Measurements from ENCODE around the gene DHCR7.
"Not testable (repeated sequence)": the region's sequence is repeated elsewhere in the genome, so short reads cannot be mapped to it uniquely, and the experiment has no call there.

DHCR7 gene

DNA sequence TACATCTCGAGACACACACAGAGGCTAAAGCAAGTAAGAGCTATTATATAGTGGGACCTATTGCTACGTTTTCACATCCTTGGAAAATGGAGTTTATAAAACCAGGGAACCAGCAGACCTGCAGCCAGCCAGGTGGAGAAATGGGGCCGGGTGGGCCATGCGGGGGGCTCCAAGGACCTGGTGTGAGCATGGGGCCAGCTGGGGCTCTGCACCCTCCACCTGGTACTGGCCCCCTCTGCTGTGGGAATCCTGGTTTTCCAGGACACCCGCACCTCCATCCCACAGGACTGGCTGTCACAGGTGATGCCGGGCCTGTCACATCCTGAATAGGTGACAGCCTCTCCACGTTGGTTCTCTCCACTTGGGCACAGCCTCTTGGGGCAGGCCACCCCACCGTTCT is 11.3 kb downstream of the DHCR7 start:
- DNase-seq = no peak

DNA sequence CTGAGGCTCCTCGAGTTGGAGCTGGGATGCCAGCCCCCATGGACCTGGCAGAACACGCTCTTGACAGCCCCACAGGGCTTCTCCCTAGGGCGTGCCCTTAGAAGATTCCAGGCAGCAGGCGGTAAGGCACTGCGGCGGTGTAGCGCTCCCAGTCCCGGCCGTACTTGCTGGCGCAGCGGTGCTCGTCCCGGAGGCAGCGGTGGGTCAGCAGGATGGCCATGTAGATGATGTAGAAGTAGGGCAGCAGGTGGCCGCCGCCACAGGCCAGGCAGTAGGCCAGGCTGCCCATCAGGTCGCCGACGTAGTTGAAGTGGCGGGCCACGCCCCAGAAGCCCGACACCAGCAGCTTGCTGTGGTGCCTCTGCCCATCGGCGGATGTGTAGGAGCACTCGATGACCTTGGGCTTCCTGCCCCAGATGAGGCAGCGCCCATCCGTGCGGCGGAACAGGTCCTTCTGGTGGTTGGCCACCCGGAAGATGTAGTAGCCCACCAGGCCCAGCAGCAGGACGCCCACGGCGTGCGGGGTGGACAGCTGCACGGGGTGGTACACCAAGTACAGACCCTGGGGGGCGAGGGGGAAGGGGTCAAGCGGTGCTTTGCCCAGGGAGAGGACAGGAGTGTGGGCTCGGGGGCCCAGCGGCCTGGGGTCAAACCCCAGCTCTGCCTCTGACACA is 12.8 kb downstream of the DHCR7 start:
- no peak for DNase-seq

DNA sequence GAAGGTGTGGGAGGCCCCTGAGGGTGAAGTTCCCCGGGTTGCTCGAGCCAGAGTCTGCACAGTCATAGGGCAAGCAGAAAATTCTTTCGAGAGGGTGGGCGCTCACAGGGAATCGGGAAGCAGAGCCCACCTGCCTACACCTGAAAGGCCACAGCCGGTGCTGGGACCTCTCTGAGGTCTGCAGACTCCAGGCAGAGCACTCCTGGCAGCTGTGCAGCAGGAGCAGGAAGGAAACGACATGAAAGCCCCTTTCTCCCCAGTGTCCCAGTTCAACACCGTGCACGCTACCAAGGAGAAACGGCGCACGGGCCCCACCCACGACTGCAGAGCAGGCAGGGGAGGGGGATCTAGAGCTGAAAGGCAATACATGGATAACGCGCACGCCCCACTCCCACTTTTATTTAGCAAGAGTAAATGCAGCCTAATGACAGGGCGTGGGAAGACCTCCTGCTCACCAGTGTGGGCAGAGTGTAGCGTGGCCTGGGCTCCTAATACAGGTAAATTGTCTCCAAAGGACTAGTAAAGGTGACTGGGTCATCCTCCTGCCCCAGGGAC is 13.5 kb downstream of the DHCR7 start:
- DNase-seq = no peak

DNA sequence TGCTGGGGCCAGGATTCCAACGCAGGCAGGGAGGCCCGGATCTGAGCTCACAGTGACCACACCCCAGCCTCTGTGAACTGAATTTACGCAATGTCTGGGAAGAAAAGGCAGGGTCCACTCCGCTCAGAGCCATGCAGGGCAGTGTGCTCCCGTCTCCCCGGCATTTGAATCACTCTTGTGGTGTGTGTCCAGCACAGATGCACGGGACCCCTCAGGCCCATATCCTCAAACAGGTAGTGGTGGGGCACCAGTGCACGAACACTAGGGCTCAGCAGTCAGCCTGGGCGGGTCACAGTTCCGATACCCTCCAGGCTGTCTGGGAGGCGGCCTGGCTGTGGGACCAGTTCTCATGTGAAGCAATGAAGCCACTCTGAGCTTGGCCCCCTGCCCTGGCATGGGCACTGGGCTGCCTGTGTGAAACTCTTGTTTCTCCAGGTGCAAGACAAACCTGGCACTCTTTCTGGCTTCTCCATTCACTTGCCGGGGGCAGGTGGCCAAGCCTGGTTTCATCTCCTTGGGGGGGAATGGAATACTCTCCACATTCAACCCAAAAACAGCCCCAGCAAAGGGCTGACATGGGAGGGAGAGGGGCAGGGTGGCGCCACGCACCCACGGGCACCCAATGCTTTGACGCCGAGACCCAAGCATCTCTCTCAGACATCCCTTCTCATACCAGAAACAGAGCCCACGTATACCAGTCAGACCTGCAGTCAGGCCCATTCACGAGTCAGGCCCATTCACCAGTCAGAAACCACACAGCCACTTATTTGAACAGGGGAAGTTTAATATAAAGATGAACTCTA is 14.3 kb downstream of the DHCR7 start:
- DNase-seq = no peak

DNA sequence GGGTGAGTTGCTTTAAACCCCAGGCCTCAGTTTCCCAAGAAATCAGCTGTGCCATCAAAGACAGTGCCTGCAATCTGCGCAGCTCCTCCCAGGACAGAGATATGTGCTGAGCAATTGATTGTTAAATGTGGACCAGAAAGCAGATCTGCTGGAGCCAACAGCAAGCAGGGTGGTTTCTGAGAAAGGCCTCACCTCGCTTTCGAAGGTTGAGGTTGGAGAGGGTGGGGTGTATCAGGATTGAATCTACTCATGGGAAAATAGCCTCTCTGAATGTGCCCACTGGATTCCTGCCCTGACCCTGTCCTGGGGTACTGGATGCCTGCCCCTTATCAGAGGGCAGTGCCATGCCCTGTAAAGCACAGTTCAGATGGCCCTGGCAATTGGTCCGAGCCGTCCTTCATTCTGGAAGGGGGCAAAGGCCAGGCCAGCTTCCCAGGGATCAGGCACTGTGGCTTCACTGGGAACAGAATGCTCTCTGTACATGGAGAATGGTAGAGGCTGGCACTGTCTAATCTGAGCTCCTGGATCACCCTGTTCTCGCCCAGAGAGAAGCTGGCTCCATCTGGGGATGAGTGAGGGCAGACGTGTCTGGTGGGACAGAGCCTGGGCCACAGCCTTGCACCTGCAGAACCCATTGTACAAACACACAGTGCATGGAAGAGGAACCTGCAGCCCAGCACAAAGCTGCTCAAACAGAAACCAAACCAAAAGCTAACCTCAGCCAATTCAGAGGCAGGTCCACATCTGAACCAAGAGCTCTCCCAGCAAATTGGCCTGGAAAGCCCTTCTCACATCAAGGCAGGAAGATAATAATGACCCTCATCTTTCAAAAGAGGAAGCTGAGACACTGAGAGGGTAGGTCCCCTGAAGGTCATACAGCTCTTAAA is 15.2 kb downstream of the DHCR7 start:
- DNase-seq = no peak

DNA sequence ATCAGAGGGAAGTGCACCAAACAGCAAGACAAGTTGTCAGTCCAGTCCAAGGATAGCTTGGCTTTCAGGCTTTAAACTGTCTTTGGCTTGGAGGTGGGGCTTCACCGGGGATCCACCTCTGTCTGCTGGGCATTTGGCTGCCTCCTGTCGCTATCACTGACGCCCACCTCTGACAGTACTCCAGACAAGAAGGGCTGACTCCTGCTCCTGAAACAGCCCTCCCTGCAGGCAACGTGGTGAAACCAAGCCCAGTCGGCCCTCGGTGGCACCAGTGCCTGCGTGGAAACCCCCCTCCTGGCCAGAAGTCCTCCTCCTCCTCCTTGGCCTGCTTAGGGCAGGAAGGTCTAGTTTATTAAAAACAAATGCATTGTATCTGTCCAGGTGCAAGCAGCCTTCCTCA is 16.9 kb downstream of the DHCR7 start:
- no peak for DNase-seq

DNA sequence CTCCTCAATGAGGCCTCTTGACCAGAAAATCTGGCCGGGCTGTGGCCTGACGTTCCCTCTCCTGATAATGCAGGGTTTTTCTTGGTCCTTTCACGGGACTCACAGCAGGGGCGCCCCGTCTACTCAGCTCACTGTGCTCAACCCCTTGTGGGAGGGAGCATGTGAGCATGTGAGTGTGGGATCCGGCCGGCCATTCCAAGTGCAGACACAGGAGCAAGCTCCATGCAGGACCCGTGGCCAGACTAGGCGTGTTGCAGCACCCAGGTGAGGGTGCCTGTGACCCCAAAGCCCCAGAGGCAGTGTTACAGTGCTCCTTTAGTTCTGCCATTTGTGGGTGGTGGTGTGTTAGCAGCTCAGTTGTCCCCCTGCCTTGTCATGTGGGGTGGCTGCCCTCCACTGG is 18.0 kb downstream of the DHCR7 start:
- no peak for DNase-seq

DNA sequence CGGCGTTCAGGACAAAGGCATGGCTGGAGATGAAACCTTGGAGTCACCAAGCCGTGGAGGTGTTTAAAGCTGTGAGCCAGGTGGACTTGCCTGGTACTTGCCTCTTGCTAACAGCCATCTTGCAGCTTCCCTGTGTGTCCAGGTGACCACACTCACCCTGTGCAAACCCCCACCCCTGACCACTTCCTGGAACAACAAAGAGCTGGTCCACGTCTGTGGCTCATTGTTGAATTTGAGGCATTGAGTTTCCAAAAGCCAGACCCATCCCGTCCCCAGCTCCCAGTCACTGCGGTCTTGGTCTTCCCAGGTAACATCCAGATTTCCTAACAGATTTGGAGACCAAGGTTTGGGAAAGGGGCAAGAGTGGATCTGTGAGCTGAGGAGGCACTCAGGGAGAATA is 18.5 kb downstream of the DHCR7 start:
- DNase-seq = no peak

DNA sequence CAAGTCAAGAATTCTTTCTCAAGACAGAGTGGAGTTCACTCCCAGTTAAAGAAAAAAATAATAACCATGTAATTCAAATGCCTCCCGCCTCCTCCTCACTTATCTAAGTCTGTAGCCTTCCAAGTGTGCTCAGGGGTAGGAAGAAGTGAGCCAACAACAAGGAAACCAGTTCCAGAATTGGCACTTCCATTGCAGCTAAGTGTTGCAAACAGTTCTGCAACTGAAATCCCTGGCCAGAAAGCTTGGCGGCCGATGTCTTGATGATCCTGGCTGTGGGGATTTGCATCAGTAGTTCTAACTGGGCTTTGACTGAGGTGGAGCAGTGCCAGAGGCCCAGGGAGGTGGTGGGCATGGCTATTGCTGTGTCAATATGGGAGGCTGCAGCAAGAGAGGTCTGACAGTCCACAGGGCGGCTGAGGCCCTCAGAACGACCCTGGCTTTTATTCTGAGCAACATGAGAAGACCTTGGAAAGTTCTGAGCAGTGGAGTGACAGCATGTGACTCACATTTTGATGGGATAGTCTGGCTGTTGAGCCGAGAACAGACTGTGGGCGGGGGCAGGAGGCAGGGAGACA is 19.2 kb downstream of the DHCR7 start:
- no peak for DNase-seq

DNA sequence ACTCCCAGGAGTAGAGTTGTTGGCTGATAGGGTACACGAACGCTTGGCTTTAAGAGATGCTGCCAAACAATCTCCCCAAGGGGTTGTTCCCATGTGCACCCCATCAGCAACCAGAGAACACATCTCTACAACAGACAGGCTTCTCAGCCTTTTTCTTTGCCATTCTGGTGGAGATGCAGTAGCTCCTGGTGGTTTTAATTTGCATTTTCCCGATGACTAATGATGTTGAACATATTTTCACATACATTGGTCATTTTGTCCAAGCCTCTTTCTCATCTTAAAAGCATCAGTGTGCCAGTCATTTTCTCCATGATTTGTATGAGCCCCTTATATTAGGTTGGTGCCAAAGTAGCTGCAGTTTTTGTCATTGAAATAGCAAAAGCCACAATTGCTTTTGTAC is 21.8 kb downstream of the DHCR7 start:
- peak; percentile 28 for DNase-seq

DNA sequence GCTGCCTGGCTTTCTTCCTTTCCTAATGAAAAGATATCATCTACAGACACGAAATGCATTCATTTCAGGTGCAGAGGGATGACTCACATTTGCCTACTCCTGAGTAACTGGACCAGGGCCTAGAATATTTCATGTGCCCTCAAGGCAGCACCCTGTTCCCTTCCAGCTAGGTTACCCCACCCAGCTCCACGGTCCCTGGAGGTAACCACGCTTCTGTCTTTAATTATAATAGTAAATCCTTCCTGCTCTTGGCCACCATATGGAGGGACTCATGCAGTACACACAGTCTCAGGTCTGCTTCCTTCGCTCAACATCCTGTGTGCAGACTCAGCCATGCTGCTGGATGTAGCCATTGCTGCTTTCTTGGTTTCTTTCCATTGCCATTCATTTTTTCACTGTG is 22.3 kb downstream of the DHCR7 start:
- no peak for DNase-seq

DNA sequence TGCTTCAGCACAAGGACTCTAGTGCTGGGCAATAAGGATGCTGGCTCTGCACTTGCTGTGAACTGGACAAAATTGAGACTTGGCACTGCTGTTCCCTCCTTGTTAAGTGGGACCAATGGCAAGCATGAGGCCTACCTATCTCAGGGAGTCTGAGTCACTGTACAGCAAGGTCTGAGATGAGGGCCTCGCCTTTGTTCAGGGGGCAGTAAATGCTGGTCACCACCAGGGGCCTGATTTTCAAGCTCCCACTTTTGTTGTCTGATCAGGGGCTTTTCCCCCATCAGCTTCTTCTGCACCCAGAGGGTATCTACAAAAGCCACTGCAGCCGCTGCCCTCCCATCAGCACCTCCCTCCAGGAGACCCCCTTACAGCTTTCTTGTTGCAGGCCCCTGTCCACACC is 22.8 kb downstream of the DHCR7 start:
- no peak for DNase-seq

DNA sequence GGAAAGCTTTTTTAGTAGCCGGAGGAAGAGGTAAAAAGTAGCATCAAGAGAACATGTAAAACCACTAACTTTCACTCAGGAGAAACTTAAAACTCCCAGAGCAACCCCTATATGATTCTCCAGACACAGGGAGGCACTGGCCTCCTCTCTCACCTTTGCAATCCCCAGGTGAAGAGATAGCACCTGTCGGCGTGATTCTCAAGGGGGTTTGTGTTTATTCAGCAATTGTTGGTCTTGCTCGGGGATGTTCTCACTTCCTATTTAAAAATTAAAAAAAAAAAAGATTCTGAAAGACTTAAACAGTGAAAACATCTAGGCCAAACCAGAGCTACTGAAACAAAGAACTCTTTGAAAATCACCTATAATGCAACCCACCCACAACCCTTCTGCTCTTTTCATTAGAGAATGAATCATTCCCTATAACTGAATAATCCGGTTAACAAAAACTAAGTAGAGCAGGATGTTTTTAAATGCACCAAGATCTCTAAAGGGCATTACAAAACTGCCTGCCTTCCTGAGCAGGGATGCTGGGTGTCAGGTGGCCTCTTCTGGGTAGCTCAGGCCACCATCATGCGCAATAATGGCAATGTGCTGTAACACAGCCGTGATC is 24.9 kb downstream of the DHCR7 start:
- DNase-seq = no peak

DNA sequence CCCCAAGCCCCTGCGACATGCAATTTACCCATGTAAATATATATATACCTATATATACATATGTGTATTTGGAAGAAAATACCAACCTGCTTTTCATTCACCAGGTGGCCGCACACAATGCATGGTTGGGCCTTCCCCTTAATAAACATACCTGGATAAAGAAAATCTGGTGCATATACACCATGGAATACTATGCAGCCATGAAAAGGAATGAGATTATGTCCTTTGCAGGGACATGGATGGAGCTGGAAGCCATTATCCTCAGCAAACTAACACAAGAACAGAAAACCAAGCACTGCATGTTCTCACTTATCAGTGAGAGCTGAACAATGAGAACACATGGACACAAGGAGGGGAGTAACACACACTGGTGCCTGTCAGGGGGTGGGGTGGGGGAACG is 25.9 kb downstream of the DHCR7 start:
- not testable (repeated sequence) for DNase-seq

DNA sequence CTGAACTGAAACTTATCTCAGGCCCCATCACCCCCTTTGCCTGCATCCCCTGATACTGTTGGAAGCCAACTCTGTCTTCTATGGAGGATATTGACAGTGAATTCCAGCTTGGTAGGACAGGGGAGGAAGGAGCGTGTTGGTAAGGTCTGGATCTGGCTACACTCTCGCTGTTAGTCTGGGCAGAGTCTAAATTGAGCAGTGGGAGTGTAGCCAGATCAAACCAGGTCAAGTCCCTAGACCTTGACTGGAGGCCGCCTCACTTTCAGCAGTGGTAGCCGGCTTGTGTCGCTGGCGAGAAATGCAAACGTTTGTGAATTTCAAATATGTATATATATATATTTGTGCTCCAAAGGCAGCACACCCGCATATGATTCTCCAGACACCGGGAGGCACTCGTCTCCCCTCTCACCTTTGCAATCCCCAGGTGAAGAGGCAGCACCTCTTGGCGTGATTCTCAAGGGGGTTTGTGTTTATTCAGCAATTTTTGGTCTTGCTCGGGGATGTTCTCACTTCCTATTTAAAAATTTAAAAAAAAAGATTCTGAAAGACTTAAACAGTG is 26.7 kb downstream of the DHCR7 start:
- DNase-seq = no peak

DNA sequence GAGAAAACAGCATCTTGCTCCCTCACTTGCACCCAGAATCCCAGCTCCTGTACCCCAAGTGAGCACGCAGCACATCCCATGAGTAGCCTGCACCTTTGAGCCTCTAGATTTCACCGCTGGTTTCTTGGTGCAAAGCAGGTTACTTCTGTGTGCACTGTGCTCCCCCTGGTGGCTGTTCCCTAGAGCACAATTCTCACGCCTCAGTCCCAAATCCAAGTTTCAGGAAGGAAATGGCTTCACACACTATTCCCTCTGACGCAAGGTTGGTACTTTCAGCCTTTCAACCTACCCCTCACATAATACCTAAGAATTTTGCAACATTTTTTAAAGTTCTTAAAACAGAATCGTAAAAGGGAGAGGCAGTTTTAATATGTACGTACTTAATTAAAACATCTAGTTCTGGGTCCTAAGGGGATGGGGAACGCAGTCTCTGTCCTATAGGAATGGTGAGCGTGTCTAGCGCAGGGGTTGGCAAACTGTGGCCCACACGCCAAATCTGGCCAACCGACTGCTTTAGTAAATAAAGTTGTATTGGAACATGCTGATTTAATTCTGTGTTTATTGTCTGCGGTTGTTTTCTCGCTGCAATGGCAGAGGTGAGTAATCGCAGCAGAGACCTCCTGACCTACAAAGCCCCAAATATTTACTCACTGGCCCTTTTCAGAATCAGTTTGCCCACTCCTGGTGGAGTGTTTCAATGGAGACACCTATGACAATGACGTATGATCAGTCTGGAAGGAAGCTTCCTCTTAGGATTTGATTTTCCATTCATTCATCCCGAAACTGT is 27.5 kb downstream of the DHCR7 start:
- peak; percentile 28 for DNase-seq

DNA sequence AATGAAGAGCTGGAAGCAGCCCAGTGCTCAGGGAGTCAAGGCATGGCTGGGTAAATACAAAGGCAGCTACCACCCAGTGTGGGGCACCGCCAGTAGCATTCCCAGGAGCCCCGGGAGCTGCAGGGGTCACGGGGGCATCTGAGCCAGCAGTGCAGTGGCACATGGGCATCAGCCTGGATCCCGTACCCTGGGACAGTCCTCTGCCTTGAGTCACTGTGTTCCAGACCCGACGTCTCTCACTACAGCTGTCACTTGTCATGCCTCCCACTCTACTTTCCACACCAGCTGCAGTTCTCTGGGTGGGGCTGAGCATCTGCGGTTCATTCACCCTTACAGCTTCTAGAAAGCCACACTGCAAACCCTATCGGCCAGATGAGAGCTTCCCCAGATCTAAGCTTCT is 29.6 kb downstream of the DHCR7 start:
- DNase-seq = no peak

DNA sequence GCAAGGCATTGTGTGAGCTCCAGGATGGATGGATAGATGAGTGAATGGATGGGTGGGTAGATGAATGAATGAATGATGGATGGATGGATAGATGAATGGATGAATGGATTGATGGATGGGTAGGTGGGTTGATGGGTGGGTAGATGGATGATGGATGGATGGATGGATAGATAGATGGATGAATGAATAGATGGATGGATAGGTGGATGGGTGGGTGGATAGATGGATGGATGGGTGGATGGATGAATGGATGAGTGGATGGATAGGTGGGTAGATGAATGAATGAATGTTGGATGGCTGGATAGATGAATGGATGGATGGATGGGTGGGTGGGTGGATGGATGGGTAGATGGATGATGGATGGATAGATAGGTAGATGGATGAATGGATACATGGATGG is 33.5 kb downstream of the DHCR7 start:
- no peak for DNase-seq

DNA sequence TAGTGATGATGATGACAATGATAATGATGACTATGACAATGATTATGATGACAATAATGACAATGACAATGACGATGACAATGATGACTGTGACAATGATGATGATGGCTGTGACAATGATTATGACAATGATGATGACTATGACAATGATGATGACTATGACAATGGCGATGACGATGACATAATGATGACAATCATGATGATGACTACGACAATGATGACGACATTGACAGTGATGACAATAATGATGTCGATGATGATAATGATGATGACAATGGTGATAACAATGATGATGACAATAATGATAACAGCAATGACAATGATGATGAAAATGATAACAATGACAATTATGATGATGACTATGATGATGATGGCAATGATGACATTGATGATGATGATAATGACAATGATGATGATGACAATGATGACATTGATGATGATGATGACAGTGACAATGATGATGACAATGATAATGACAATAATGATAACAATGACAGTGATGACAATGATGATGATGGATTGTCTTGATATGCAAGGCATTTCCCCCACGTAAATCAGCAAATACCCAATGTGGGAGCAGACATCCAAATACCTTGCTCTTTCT is 37.7 kb downstream of the DHCR7 start:
- no peak for DNase-seq

DNA sequence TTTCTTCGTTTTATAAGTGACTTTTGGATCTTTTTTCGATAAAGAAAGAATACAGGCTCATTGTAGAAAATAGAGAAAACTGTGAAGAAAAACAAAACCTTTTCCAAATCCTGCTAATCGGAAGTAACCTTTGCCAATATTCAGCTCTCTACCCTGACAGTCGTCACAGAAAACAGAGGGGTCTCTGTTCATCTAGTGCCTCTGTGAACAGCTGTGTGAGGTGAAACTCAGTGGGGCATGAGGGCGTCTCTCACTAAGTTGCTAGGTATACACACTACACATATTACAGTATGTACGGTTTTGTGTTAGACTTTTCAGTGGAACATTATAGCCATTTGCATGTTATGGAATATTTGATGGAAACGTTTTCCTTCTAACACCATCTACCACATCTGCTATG is 39.4 kb downstream of the DHCR7 start:
- no peak for DNase-seq

DNA sequence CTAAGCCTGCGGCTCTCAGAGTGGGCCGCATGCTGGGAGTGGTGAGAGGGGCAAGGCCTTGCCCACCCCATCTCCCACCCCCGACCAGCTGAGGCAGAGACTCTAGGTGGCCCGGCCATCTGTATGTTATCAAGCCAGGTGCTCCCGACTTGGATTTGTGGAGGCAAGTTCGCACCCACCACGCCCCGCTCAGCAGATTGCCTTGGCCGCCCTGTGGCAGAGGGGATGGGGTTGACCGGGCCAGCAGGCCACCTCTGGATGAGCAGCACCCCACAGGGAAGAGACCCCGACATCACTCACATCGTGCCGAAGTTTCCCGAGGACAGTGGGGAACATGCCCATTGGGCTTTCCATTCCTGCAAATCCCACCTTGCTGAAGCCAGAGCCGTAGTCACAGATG is 40.8 kb downstream of the DHCR7 start:
- no peak for DNase-seq
